Left hindlimb (tissue), 1 donor: ENCODE measurements around the gene GYG2.
"Not testable (repeated sequence)": the region's sequence is repeated elsewhere in the genome, so short reads cannot be mapped to it uniquely, and the experiment has no call there.

Experiments used
- DNase-seq: peaks from one replicate; pipeline ENCODE4 v3.0.0-alpha.2; 2018

GYG2 gene

GRCh38 chrX:2874222-2875135, 45.7 kb downstream of the GYG2 start:
- no peak for DNase-seq

GRCh38 chrX:2875136-2875481, 46.4 kb downstream of the GYG2 start:
- DNase-seq = no peak

- no peak for DNase-seq
These were observed 47.2 kb downstream of the GYG2 start for GRCh38 chrX:2875798-2876399.

GRCh38 chrX:2878563-2878962, 49.8 kb downstream of the GYG2 start:
- DNase-seq = no peak

- DNase-seq = no peak
These were observed 50.9 kb downstream of the GYG2 start for GRCh38 chrX:2879670-2880069.

GRCh38 chrX:2883770-2884169, 55.0 kb downstream of the GYG2 start:
- no peak for DNase-seq

- DNase-seq = no peak
These were observed 59.6 kb downstream of the GYG2 start for GRCh38 chrX:2888309-2888708.

- DNase-seq = no peak
These were observed 60.4 kb downstream of the GYG2 start for GRCh38 chrX:2889045-2889605.

- not testable (repeated sequence) for DNase-seq
These were observed 61.2 kb downstream of the GYG2 start for GRCh38 chrX:2889706-2890490.

GRCh38 chrX:2890536-2891460, 62.1 kb downstream of the GYG2 start:
- DNase-seq = not testable (repeated sequence)

- DNase-seq = no peak
These were observed 64.1 kb downstream of the GYG2 start for GRCh38 chrX:2892816-2893215.

- no peak for DNase-seq
These were observed 66.2 kb downstream of the GYG2 start for GRCh38 chrX:2894885-2895292.

GRCh38 chrX:2897311-2897689, 68.6 kb downstream of the GYG2 start:
- DNase-seq = no peak

GRCh38 chrX:2897690-2898623, 69.2 kb downstream of the GYG2 start:
- DNase-seq = not testable (repeated sequence)

- DNase-seq = no peak
These were observed 70.2 kb downstream of the GYG2 start for GRCh38 chrX:2898846-2899512.

GRCh38 chrX:2901367-2902036, 72.8 kb downstream of the GYG2 start:
- DNase-seq = no peak

GRCh38 chrX:2902841-2903240, 74.1 kb downstream of the GYG2 start:
- no peak for DNase-seq

- no peak for DNase-seq
These were observed 74.6 kb downstream of the GYG2 start for GRCh38 chrX:2903366-2903765.

GRCh38 chrX:2907295-2907694, 78.6 kb downstream of the GYG2 start:
- no peak for DNase-seq
